Hematopoietic multipotent progenitor cell treated with erythropoietin and hydrocortisone succinate and interleukin-3 and kit ligand, for 15 days (in vitro differentiated cells): ENCODE data around the gene ARMH4.
A peak's percentile ranks its signal among the peaks of the same experiment; 100 is the strongest.

Experiments used
- DNase-seq: peaks from one replicate; pipeline ENCODE4 v3.0.0-alpha.2; 2015; ENCODE audit warnings: low spot score

Gene ARMH4

DNA sequence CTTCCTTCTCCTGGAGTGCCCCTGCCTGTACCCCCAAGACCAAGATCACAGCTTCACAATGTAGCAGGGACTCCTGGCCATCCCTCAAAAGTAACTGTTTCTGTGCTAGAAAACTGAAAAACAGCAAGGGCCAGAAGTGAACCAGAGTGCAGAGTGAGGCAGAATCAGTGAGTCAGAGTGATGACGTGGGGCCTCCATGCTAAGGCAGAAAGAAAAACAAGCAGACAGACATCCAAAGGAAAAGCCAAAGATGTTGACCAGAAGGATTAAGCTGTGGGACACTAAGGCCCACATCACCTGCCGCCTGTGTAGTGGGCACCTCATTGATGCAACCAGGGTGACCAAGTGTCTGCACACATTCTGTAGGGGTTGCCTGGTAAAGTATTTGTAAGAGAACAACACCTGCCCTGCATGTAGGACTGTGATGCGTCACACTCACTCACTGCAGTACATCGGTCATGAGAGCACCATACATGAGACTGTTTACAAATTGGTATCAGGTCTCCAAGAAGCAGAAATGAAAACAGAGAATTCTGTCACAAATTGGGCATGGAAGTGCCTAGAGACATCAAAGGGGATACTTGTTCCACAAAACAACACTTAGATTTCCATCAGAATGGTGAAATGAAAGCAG is 51.2 kb downstream of the ARMH4 start:
- DNase-seq = no peak

DNA sequence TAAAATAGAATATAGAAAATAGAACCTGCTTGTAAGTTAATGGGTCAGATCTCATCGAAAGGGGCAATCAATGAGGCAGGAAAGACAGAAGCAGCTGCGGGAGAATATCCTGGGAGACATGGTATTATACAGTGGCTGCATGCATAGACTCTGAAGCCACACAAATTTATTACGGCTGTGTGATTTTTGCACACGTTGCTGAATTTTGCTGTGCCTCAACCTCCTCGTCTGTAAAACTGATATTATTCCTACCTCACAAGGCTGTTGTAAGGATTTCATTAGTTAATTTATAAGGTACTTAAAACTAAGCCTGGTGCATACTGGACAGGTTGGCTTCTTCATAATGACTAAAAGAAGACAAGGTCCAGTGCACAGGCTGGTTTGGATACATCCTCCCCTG is 52.3 kb downstream of the ARMH4 start:
- no peak for DNase-seq

DNA sequence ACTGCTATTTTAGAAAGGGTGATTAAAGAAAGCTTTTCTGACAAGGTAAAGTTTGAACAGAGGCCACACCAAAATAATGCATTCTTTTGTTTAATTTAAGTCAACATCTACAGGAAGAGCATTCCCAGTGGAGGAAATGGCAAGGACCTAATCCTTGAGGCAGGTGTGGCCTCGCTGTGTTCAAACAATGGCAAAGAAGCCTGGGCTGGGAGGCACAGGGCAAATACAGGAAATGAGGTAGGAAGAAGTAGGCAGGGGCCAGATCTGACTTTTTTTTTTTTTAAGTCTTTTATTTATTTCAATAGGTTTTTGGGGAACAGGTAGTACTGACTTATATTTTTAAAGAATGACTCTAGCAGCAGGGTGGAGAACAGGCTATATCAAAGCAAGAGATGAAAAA is 53.5 kb downstream of the ARMH4 start:
- DNase-seq = no peak

DNA sequence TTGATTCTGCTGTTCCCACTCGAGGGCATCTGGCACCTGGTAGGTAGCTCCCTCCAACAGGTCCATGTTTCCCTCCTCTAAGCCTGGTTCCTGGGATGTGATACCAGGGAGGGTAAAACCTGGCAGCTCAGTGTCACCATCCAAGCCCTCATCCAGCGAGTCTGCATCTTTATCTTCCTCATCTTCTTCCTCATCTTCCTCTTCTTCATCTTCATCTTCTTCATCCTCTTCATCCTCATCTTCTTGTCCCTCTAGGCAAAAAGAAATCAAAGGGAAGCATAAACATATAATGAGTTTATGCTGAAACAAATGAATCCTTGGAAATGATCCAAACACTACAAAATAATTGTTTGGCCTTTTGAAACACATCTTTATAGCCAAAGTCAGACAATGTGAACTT is 55.3 kb downstream of the ARMH4 start:
- DNase-seq = no peak

DNA sequence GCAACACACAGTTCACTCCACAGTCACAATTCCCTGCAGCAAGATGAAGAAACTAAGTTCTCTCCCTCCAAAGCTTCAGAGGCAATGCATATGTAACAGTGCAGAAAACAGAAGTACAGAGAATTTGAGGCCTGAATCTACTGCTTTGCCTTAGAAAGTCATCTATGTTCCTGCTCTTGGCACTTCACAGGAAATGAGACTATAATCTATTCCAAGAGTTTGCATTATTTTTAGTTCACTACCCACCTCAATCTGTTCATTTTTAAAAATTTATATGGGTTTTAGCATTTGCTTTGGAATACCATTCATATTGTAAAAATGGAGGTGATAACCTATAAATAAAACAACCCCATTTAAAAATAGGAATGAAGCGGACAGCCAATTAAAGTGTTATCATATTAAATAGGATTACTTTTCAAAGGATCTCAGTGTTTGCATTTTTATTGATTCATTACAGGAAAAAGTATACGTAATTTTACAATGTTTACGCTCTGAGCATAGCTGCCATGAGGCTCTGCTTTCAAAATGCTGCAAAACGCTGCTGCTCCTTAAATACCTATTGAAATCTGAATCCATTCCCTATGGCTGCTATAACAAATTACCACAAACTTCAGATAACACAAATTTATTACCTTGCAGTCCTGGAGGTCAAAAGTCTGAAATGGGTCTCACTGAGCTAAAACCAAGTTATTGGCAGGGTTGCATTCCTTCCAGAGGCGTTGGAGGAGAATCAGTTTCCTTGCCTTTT is 60.0 kb downstream of the ARMH4 start:
- no peak for DNase-seq

DNA sequence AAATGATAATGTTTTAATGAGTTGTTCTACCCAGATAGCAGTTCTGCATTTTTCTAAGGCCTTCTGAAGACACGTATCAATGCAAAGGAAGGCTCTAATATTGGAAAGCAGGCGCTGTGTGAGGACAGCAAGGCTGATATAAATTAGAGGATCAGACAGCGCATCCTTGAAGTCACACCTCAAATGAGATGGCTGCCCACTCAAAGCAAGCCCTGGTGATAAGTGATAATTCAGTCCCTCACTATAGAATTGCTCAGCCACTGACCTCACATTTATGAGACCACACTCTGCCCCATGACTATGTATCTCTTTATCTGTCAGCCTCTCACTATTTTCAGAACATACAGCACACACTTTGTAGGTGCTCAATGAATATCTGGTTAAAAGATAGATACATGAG is 62.4 kb downstream of the ARMH4 start:
- DNase-seq = no peak

DNA sequence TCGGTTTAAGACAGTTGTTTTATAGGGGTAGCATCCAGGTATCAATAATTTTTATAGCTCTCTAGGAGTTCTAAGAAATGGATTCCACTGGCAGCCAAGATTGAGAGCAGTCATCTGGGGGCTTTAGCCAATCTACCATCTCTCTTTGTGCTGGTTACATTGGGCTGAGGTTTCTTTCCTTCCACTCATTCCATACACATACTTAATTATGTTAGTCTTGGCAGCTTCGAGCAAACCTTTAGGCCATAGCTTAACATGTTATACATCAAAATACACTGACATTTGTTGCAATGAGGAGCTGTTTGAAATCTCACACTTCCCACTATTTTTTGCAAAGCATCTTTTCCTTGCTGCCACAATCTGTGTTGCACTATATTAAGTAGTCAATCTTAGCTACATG is 63.1 kb downstream of the ARMH4 start:
- DNase-seq = no peak

DNA sequence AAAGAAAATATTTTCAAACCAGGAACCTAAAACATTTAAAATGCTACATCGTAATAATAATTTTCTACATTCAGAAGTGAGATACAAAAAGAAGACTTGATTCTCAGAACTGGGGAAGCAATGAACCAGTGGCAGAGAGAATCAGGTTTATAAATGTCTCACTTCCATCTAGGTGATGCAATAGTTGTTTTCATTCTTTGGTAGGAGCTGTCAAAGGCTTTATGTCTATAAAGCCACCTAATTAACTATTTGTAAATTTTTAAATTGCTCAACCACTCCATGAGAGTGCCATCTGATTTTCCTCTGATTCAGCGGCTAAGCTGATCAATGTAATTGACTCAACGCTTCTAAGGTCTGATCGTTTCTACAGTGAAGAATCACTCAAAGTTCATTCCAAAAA is 66.1 kb downstream of the ARMH4 start:
- no peak for DNase-seq

DNA sequence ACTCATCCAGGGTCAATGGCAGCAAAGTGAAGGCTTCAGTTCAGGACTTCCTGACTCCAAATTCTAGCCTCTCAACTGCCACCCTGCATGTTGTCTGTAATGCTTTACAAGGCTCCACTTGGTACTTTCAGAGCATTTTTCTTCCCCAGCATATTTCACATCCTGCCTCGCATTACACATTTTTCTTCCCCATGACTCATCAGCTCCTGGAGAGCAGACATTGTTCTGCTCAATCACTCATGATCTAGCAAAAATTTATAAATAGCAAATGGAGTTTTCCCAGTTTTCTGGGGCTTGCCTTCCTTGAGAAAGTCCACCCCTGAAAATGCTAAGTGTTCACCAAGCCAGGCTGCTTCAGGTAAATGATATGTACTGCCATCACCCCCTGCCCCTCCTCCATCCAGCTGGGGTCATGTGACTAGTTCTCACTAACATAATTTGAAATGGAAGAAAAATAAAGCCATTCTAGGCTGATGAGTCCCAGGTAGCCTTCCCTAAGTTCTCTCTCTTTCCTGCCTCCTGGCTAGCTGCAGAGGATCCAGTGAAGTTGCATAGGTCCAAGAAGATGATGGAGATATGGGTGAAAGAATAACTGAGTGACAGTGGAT is 69.4 kb downstream of the ARMH4 start:
- no peak for DNase-seq

DNA sequence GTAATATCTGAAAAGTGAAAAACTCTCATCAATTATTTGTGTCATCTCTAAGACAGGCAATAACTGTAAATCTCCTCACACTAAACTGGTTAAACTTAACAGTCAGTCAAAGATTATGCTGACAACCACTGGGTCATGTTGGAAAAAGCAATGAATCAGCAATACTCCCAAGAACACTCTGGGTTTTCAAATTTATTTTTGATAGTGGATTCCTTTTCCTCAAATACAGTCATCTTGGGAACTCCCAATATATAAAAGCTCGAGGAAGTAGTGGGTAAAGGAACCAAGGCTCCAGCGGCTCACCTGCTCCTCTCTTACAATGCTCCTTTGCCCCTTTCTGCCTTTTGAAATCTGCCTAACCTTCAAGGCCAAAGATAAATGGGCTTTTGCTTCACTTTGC is 70.0 kb downstream of the ARMH4 start:
- DNase-seq = no peak

DNA sequence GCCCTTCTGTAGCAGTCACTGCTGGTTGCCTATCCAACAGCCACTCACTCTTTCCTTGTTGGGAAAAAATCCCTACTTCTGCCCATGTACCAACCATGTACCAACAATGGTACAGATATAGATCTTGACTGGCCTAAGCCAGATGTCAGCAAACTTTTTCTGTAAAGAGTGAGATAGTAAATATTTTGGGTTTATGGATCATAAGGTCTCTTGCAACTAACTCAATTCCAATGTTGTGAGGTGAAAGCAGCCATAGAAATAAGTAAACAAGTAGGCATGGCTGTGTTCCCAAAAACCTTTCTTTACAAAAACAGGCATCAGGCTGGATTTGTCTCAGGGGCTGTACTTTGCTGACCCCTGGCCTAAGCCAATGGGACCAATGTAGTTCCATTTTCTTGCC is 73.5 kb downstream of the ARMH4 start:
- DNase-seq = no peak

DNA sequence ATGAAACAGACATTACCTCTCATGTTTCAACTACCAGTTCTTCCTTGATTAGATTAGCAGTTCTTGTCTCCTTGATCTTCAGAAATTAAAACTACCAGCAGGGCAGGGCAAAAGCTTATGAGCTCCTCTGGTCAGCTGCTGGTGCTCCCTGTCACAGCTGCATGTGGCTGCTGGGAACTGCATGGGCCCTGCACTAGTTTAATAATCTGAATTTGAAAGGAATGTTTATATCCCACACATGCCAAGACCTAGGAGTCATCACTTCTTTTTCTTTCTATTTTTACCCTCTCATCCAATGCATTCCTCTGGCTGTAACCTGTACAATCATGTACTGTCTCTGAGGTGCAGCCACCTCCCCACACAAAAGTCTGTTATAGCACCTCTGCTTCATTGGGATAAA is 73.9 kb downstream of the ARMH4 start:
- no peak for DNase-seq

DNA sequence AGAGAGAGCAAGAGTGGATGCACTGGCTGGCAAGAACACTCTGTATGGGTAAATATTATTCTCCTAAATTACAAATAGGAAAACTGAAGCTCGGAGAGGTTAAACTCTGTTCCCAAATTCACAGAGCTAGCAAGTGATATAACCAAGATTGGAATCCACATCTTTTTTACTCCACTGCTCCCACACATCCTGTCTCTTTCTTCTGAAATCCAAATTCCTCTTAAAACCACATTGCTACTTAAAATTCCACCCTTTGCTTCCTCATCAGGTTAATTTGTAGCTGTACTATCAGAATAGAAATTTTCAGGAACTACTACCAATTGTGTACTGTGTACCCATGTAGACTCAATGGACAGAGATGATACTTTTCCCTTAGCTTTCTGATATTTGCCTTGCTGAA is 74.4 kb downstream of the ARMH4 start:
- DNase-seq = no peak

DNA sequence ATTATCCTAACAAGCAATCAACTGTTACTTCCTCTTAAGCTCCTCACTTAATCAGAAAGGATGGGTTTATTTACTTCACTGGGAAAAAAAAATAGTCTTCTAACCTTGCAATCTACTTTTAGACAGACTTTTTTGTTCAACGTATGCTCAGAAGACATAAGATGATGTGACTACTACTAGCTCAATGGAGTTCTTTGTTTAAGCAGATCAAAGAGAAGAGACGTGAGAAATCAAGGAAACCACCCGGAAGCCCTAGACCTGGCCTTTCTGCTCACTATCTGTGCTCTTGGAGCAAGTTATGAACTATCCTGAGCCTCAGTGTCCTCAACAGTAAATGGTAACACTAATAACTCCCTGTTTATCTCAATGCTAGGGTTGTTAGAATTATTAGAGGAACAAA is 78.5 kb downstream of the ARMH4 start:
- no peak for DNase-seq

DNA sequence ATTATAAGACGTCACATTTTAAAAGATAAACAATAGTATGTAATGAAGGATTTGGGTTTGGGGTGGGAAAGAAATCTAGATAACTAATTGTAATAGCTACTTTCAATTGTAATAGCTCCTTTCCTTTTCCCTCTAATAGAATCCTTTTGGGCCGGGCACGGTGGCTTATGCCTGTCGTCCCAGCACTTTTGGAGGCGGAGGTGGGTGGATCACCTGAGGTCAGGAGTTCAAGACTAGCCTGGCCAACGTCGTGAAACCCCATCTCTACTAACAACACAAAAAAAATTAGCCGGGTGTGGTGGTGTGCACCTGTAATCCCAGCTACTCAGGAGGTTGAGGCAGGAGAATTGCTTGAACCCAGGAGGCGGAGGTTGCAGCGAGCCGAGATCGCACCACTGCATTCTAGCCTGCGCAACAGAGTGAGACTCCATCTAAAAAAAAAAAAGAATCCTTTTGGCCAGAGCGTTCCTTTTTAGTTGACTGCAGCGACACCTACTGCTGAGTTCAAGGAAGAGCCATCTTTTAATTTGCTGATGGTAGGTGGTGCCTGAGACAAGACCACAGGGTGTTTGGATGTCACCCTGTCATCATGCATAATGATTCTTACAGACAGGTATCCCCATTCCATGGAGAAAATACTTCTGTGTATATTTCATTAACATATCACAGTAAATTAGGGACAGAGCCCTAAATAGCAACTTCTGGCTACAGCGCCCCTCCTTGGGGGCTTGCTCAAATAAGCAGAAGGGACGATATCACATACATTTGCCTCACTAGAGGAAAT is 79.5 kb downstream of the ARMH4 start:
- DNase-seq = peak; percentile 46

DNA sequence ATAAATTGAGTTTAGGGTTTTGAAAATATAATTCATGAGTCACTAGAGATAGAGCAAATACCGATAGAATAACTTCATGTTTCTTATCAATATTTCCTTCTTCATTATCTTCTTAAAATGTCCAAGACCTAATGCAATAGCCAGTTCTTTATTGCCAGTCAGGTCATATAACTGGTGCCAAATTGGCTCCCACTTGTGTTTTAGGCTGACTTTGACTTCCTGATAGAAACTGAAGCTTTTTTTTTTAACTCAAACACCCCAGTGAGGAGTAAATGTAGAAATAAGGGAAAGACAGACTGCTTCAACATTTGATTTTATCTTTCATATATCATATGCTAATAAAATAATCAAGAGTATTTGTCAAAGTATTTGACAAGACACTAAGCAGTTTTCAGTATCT is 80.7 kb downstream of the ARMH4 start:
- DNase-seq = no peak

DNA sequence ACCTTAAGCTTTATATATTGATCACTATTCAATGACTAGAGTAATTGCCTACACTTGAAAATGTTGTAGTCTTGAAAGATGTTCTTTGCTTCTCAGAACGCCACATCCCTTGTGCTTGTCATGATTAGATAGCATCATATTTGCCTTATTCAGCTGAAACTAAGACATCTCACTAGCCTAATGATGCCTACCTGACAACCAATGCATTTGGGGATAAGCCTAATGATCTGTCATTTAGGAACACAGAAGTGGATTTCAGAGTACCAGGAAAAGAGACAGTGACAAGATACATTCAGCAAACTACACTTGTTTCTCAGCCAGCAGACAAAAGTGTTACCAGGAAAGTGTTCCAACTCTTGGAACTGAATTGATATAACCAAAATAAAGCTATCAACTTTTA is 83.7 kb downstream of the ARMH4 start:
- DNase-seq = no peak

DNA sequence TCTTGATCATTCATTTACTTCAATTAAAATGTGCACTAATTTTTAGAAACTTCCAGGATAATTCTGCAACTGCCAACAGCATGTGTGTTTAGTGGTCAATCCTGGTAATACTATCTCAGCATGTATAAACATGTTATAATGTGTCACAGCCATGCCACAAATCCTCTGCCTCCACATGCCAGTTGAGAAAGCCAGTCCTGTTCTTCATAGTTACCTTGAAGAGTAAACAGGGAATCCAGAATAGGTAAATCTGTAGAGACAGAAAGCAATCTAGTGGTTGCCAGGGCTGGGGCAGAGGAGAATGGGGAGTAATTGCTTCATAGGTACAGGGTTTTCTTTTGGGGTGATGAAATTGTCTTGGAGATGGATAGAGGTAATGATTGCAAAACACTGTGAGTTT is 85.9 kb downstream of the ARMH4 start:
- no peak for DNase-seq

DNA sequence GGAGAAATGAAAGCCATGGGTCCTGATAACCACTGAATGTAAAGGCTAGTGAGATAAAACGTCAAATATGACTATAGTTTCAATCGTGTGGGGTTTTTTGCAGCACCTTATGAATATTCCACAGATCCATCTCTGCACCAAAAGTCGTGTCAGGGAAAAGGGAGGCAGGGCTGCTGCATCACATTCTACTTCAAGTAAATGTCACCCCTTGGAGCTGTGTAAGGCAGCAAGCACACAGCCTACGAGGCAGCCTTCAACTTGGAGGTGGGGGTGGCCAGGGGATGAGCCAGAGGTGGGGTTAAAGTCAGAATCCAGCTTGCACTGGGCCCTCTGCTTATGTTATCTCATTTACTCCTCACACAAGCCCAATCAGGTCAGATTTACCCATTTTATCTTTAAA is 90.4 kb downstream of the ARMH4 start:
- no peak for DNase-seq

DNA sequence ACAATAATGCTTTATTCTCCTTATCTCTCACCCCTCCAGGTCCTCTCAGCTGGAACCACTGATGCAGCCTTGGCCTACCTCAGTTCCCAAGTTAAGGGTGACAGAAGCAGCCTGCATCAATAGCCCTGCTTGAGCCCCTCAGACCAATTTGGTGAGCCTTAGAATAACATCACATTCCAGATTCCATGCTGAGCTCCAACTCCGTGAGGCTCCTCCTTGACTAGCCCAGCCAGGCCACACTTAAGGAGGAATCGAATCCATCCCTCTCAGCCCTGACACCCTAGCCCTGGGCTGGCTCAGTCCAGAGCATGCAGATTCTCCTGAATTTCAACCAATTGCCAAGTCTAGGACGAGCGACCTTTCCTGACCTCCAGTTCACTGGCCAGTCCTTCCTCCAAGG is 91.1 kb downstream of the ARMH4 start:
- no peak for DNase-seq

DNA sequence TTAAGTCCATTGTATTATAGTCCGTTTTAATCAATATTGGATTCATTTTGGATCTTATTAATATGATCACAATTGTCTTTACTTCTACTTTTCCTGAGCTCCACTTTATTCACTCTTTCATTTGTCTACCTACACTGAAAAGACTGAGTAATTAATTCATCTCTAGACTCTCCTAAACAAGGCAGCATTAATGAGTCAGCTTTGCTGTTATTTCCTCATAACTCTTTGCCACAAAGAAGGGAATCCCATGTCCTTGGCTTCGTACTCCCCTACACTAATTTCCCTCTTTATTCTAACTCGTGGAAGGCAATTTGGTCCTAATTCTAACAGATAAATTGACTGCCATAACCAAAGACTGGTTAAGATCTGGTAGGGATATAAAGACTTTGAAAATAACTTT is 91.9 kb downstream of the ARMH4 start:
- no peak for DNase-seq

DNA sequence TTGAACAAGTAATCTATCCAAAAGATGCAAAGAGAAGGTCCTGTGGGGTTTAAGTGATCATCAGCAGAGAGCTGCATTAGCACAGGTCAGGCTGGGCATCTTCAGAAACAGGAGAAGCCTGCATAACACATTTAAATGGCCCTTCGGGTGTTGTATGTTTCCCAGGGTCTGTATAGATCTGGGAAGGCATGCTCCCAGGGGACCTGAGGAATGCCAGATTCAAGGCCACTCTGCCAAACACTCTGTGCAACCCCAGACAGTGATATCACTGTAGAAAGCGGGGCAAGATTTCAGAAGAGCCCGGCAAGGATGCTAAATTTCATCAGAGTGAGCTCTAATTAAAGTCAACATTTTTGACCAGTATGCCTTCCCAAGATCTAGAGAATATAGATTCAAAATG is 92.9 kb downstream of the ARMH4 start:
- no peak for DNase-seq

DNA sequence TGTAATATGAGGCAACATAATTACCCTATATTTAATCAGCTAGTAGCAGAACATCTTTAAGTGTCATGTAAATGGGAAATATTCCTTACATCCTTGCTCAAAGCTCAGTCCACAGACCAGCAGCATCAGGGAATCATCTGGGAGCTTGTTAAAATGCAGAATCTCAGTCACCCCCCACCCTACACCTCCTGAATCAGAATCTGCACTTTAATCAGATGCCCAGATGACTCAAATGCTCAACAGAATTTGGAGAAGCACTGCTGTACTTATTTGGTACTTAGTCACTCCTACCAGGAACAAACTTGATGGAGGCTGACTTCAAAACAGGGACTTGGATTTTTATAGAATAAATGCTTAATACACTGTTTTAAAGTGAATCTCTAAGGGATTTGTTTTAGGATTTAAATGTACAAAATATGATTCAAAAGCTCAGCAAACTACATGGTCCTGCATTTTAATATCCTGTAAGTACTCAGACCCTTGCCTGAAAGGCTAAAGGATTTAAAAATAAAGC is 96.5 kb downstream of the ARMH4 start:
- DNase-seq = no peak
